GM13977 (cell line): ENCODE data around the gene DPY19L2.
"Not testable (repeated sequence)": the region's sequence is repeated elsewhere in the genome, so short reads cannot be mapped to it uniquely, and the experiment has no call there.

Experiments used
- DNase-seq: peaks from one replicate; pipeline ENCODE4 v3.0.0; 2012; ENCODE audit warnings: low spot score
- CTCF ChIP-seq: IDR thresholded peaks from 2 replicates; pipeline ENCODE4 v1.5.1; 2012; ENCODE audit warnings: mild to moderate bottlenecking, control low read depth; ENCODE audit not compliant: insufficient read depth; ENCODE audit errors: extremely low read depth, missing control alignments
- in situ Hi-C: fragments of 300-500 bp; cut with MboI; formaldehyde crosslinking; loops from one replicate; pipeline ENCODE4 v1.12.0; 2022; ENCODE audit warnings: low sequenced_read_pairs, low pct_unique_long_range_greater_than_20kb, mixed read lengths, inconsistent platforms; ENCODE audit not compliant: unreplicated experiment

The DPY19L2 gene

DNA sequence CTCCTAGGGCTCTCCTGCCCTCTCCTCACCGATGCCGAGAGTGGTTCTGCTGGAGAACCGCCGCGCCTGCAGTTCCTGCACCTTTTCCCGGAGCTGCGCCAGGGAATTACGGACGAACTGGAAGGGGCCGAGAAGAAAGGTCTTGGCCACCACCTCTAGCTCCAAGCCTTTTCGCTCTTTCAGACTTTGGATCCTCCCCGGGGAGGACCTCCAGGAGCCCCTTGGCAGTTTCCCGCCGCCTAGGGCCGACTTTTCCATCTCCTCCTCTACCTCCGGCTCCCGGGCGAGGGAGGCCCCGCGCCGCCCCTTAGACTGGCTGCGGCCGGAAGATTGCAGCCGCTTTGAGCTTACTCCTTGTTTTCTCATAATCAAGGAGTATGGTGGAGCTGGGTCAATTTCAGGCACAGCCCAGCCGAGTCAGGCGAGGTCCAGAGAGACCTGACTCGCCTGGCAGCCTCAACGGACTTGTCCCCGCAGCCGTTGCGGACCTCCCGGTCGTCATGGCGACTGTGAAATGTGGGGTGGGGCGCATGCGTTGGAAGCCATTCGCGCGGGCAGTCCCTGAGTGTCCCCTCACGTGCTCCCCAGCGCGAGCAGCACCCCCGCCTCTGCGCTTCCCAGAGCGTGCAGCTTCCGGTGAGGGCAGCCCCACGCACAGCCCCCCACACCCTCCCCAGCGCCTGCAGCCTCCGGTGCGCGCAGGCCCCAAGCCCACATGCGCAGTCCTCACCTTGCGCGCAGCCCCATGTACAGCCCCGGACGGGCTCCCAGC lies at the start of gene DPY19L2:
TSS of gene DPY19L2 (minus strand) at position 466 of the 772 bp plus-strand sequence. CDS start at position 366, 100 bp downstream.
- in situ Hi-C loops, result no loop called here
- no peak for TF ChIP-seq CTCF
- peak; percentile 24 for DNase-seq

DNA sequence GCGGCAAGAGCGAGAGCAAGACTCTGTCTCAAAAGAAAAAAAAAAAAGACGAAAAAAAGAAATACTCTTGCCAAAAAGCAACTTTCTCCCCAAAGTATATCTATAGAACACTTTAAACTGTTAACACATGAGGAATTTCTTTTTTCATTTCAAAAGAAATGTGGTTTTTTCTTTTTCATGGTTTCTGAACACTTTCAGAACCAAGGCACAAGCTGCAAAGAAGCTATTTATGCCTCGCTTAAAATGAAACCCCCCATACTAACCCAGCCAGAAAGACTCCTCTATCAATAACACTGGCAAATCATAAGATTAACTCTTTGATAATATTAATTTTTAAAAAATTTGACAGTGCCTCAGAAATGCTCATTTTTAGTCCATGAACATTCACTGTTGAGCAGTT lies 48.6 kb upstream of the DPY19L2 start:
- DNase-seq, in situ Hi-C loops: not testable (repeated sequence)

- DNase-seq, in situ Hi-C loops: not testable (repeated sequence)
These were observed 46.9 kb upstream of the DPY19L2 start for GRCh38 chr12:63715107-63715625.

DNA sequence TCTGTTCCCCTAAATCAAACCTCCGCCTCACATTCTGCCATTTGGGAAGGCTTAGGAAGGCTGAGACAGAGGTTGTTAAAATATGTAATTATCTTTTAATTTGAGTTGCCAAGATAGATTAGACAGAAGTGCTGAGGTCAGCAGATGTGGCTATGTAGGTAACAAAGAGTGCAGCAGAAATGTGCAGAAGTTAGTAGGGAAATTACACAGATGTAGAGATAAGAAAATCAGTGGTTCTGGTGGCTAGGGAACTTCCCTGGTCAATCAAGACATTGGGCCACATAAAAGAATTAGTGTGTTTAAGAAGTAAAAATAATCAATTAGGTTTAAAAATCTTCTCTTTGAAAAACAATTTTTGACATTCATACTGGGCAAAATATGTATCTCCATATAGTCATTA lies 46.1 kb upstream of the DPY19L2 start:
- DNase-seq, in situ Hi-C loops: not testable (repeated sequence)

DNA sequence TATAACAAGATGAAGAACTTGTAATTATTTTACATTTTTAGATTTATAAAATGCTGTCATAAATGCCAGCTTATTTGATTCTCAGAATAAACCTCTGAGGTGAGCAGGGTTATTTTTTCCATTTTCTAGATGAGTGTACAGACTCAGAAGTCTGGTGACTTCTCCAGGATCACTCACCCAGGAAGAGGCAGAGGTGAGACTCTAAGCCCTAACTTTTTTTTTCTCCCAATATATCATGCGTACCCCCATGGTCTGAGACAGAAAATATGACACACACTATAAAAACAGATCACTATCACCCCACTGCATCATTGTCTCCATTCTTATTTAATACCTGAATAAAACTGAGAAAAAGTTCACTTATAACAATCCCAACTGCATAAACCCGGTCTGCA lies 45.4 kb upstream of the DPY19L2 start:
- in situ Hi-C loops, result not testable (repeated sequence)

DNA sequence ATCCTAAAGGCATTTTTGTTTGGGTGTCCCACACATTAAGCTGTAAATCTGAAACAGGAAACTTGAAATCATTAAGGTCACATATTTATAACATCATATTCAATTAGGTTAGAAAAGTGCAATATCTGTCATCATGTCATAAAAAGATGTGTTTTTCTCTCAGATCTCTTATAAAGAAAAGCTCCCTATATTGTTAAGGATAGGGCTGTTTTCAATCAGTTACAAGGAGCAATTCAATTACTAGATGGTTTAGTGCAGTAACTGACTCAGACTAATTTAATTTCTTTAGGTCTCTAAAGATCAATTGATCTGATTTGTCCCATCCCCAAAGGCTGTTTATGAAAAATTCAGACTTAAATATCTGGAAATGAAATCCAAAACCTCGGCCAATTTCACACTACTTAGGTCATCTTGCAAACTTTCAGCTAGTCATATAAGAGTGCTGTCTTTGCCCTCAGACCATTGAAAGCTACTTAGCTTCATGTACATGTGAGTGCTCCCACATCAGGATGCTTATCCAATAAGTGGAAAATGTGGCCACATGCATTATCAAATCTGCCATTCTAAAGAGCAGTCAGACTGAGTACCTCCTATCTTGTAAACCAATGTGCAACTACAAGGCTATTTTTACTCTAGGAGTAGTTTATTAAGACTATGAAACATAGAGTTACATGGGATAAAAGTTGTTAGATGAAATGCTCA lies 44.8 kb upstream of the DPY19L2 start:
- in situ Hi-C loops, DNase-seq: not testable (repeated sequence)

More for the DNA sequence above, 45.4 kb upstream of the DPY19L2 start:
- DNase-seq, result not testable (repeated sequence)

- DNase-seq, in situ Hi-C loops: not testable (repeated sequence)
These were observed 44.2 kb upstream of the DPY19L2 start for GRCh38 chr12:63712376-63712974.

- in situ Hi-C loops, DNase-seq: not testable (repeated sequence)
These were observed 43.0 kb upstream of the DPY19L2 start for GRCh38 chr12:63711339-63711738.

GRCh38 chr12:63706336-63706735 lies 38.0 kb upstream of the DPY19L2 start:
- in situ Hi-C loops, result no loop called here
- DNase-seq, result no peak
- no peak for TF ChIP-seq CTCF

DNA sequence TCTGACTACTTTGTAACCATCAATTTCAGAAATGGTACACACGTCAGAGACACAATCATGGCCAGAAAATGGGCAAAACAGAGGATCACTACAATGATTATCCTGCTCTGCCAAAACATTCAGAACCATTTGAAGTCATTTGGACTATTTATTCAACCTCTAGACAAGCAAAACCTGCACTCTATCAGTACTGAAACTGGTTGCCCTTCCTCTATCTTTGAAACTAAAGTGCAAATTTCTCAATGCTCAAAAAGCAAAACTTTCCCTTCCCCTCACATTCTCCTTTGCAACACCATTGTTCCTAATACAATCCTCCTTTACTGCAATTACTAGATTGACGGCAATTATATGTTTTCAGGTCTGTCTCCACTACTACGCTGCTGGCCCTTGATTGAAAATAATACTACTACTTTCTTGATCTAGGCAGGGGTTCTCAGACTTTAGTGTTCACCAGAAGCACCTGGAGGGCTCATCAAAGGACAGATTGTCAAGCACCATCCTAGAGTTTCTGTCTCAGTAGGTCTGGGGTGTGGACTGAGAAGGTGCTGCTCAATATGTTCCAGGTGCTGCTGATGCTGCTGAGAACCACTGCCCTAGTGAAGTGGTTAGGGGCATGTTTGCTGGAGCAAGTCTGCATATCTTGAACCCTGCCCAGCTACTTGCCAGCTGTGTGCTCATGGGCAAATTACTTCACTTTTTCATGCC lies 31.5 kb upstream of the DPY19L2 start:
- in situ Hi-C loops, result loop anchor here (25.0 kb wide), 1 partner anchor 87 kb away; the partner anchor contains the start of gene RXYLT1
- DNase-seq, result not testable (repeated sequence)

DNA sequence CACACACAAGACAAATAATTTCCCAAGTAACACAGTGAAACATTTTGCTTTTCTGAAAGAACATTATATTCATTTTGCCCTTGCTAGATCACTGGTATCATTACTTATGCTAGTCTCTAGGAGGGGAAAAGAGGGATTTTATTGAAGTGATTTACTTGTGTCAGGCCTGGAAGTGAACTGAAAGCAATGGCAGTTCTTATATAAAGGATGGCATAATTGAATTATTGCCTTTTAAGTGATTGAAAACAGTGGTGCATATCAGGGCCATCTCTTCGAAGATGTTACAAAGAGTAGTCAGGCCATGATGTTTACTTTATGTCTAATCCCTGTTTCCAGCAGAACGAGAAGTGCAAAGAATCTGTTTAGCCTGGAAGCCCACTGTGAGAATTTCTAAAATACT lies 30.7 kb upstream of the DPY19L2 start:
- not testable (repeated sequence) for DNase-seq
- in situ Hi-C loops, result loop anchor here (25.0 kb wide), 1 partner anchor 88 kb away; the partner anchor contains the start of gene RXYLT1

DNA sequence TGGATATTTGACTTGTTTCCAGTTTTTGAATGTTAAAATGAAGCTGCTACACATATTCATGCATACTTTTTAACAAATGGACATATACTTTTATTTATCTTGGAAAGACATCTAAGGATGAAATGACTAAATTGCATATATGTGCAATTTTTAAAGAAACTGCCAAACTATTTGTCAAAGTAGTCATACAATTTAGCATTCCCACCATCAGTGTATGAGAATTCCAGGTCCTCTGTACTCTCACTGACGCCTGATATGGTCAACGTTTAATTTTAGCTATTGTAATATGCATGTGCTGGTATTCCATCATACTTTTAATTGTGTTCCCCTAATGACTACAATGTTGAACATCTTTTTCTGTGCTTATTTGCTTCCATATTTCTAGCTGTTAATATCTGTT lies 22.5 kb upstream of the DPY19L2 start:
- not testable (repeated sequence) for DNase-seq
- in situ Hi-C loops, result loop anchor here (25.0 kb wide), 1 partner anchor 96 kb away; the partner anchor contains the start of gene RXYLT1

- DNase-seq, result not testable (repeated sequence)
- in situ Hi-C loops, result loop anchor here (25.0 kb wide), 1 partner anchor 98 kb away; the partner anchor contains the start of gene RXYLT1
These were observed 20.8 kb upstream of the DPY19L2 start for GRCh38 chr12:63689141-63689540.

GRCh38 chr12:63686623-63687022 lies 18.3 kb upstream of the DPY19L2 start:
- in situ Hi-C loops, result loop anchor here (25.0 kb wide), 1 partner anchor 101 kb away; the partner anchor contains the start of gene RXYLT1
- not testable (repeated sequence) for DNase-seq
